ENCODE data around the gene FSTL1. TPM values are rescaled to one million over a fixed set of nuclear protein-coding genes. Genes with fewer than 3 reads are reported as not detected.

The FSTL1 gene
- total RNA-seq, 1 donor = 2,074 TPM

DNA sequence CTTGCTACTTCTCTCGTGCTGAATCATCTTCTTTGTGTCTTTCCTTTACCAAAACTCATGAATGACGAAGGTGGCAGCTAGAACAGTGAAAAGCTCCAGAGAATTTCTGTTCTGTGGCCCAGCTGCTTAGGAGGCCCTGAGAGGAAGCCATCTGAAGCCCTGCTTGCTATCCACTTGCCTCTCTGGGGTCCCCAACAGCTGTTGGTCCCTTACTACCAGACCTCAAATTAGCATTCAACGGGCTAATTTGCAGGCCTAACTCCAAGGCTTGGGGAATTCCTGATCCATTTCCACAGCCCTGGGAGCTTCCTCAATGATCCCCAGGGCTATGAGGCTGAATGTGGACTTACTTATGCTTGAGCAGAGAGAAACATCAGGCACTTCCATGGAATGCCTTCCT, 37.5 kb upstream of the FSTL1 start:
- H3K79me2 ChIP-seq (ENCODE audit: insufficient read depth, low read length) = no peaks in the 10 kb centered on the region
- peaks cover 14% of the 10 kb centered on the region for H3K4me1 ChIP-seq (ENCODE audit: insufficient read depth, low read length)
- H3K36me3 ChIP-seq (ENCODE audit: insufficient read depth, low read length) = no peaks in the 10 kb centered on the region
- H2AFZ ChIP-seq (ENCODE audit: low read length) = no peak overlapping the region
- peak; percentile 4 for DNase-seq (ENCODE audit: insufficient read length, low spot score, missing footprints)
- H3K4me3 ChIP-seq (ENCODE audit: insufficient read depth, low read length) = no peak overlapping the region
- H3K27me3 ChIP-seq (ENCODE audit: insufficient read depth, low read length) = no peaks in the 10 kb centered on the region
- no peak overlapping the region for H3K27ac ChIP-seq (ENCODE audit: low read depth, low read length)
- no peaks in the 10 kb centered on the region for H4K20me1 ChIP-seq (ENCODE audit: insufficient read depth, low read length)
- TF ChIP-seq, protein P1, sequence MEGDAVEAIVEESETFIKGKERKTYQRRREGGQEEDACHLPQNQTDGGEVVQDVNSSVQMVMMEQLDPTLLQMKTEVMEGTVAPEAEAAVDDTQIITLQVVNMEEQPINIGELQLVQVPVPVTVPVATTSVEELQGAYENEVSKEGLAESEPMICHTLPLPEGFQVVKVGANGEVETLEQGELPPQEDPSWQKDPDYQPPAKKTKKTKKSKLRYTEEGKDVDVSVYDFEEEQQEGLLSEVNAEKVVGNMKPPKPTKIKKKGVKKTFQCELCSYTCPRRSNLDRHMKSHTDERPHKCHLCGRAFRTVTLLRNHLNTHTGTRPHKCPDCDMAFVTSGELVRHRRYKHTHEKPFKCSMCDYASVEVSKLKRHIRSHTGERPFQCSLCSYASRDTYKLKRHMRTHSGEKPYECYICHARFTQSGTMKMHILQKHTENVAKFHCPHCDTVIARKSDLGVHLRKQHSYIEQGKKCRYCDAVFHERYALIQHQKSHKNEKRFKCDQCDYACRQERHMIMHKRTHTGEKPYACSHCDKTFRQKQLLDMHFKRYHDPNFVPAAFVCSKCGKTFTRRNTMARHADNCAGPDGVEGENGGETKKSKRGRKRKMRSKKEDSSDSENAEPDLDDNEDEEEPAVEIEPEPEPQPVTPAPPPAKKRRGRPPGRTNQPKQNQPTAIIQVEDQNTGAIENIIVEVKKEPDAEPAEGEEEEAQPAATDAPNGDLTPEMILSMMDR (IDR thresholded peaks at IDR 0.05; ENCODE audit: extremely low read depth, low read depth, low read length) = no peak
- H3K4me2 ChIP-seq (ENCODE audit: insufficient read depth, low read length) = no peak overlapping the region
- no peaks in the 10 kb centered on the region for H3K9me3 ChIP-seq (ENCODE audit: low read depth, low read length)

DNA sequence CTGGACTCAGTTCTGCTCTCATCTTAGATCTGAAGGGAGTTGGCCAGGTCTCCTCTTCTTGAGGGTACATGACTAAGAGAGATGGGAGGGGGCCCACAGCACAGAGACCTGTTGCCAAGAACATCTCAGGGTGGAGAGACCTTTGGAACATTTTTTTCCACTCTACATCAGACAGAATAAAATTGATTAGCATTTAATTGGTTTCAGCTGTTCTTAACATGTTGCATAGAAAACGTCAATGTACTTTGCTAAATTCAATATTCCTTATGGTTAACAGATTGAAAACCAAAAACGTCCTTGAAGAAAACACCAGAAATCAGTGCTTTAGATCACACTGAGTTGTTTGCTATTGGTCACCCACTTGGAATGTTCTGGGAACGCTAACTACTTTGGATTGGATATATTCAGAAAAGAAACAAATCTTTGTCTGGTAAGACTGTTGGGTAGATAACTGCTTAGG, 36.4 kb upstream of the FSTL1 start:
- Histone ChIP-seq H3K27ac (ENCODE audit: low read depth, low read length) (peak overlapping the region; percentile 31), H3K79me2 (ENCODE audit: insufficient read depth, low read length) (no peaks in the 10 kb centered on the region), H3K27me3 (ENCODE audit: insufficient read depth, low read length) (no peaks in the 10 kb centered on the region), H4K20me1 (ENCODE audit: insufficient read depth, low read length) (no peaks in the 10 kb centered on the region), H3K36me3 (ENCODE audit: insufficient read depth, low read length) (no peaks in the 10 kb centered on the region), H3K9me3 (ENCODE audit: low read depth, low read length) (no peaks in the 10 kb centered on the region), H3K4me2 (ENCODE audit: insufficient read depth, low read length) (peak overlapping the region; percentile 62), H2AFZ (ENCODE audit: low read length) (no peak overlapping the region), H3K4me3 (ENCODE audit: insufficient read depth, low read length) (no peak overlapping the region), H3K4me1 (ENCODE audit: insufficient read depth, low read length) (peaks cover 14% of the 10 kb centered on the region)
- TF ChIP-seq, protein P1 (IDR thresholded peaks at IDR 0.05; ENCODE audit: extremely low read depth, low read depth, low read length) = no peak
- peak; percentile 73 for DNase-seq (ENCODE audit: insufficient read length, low spot score, missing footprints)

DNA sequence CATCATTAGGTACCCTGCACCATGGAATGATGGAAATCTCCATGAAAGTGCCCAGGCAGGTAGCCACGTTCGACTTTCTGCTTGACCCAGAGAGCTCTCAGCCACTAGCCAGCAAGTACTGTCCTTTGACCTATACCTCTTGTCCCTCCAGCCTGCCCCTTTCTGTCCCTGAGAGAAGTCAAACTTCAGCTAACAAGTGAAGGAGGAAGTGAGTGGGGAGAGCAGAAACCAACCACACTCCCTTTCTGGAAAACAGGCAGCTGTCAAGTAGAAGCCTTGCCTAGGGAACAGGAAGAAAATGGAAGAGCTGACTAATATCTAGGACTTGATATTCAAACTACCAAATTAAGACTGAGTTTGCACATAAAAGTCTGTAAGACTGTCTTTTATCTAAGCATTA, 30.3 kb upstream of the FSTL1 start:
- no peak for DNase-seq (ENCODE audit: insufficient read length, low spot score, missing footprints)
- TF ChIP-seq, protein P1 (IDR thresholded peaks at IDR 0.05; ENCODE audit: extremely low read depth, low read depth, low read length) = no peak
- no peak overlapping the region for H3K4me3 ChIP-seq (ENCODE audit: insufficient read depth, low read length)
- no peaks in the 10 kb centered on the region for H3K9me3 ChIP-seq (ENCODE audit: low read depth, low read length)
- no peak overlapping the region for H2AFZ ChIP-seq (ENCODE audit: low read length)
- H3K79me2 ChIP-seq (ENCODE audit: insufficient read depth, low read length) = no peaks in the 10 kb centered on the region
- no peaks in the 10 kb centered on the region for H4K20me1 ChIP-seq (ENCODE audit: insufficient read depth, low read length)
- no peak overlapping the region for H3K4me2 ChIP-seq (ENCODE audit: insufficient read depth, low read length)
- H3K27me3 ChIP-seq (ENCODE audit: insufficient read depth, low read length) = no peaks in the 10 kb centered on the region
- no peak overlapping the region for H3K27ac ChIP-seq (ENCODE audit: low read depth, low read length)
- H3K36me3 ChIP-seq (ENCODE audit: insufficient read depth, low read length) = no peaks in the 10 kb centered on the region
- no peaks in the 10 kb centered on the region for H3K4me1 ChIP-seq (ENCODE audit: insufficient read depth, low read length)

DNA sequence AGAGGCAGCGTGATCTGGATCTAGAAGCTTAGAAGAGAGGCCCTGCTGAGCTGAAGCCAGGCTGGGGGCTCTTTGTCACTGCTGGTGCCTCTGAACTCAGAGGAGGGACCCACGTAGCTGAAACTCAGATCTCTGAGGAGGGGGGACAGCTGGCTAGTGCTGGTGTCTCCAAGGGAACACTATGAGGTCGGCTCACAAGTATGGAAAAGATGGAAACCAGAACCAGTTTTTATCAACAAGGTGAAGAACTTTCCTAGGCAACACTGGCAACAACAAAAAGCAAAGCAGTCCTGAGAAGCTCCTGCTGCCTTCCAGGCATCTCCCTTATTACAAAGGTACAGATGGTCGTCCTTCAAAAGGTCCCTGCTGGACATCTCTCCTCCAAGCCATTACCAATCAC, 27.0 kb upstream of the FSTL1 start:
- Histone ChIP-seq H4K20me1 (ENCODE audit: insufficient read depth, low read length) (no peaks in the 10 kb centered on the region), H3K4me2 (ENCODE audit: insufficient read depth, low read length) (no peak overlapping the region), H3K4me1 (ENCODE audit: insufficient read depth, low read length) (peaks cover 19% of the 10 kb centered on the region), H3K4me3 (ENCODE audit: insufficient read depth, low read length) (no peak overlapping the region), H3K27me3 (ENCODE audit: insufficient read depth, low read length) (no peaks in the 10 kb centered on the region), H3K36me3 (ENCODE audit: insufficient read depth, low read length) (no peaks in the 10 kb centered on the region), H3K9me3 (ENCODE audit: low read depth, low read length) (no peaks in the 10 kb centered on the region), H3K27ac (ENCODE audit: low read depth, low read length) (no peak overlapping the region), H2AFZ (ENCODE audit: low read length) (no peak overlapping the region), H3K79me2 (ENCODE audit: insufficient read depth, low read length) (no peaks in the 10 kb centered on the region)
- TF ChIP-seq, protein P1 (IDR thresholded peaks at IDR 0.05; ENCODE audit: extremely low read depth, low read depth, low read length) = no peak
- no peak for DNase-seq (ENCODE audit: insufficient read length, low spot score, missing footprints)

Measured in osteoblast (primary cell).